Measurements from ENCODE around the gene LPIN3.

DNA sequence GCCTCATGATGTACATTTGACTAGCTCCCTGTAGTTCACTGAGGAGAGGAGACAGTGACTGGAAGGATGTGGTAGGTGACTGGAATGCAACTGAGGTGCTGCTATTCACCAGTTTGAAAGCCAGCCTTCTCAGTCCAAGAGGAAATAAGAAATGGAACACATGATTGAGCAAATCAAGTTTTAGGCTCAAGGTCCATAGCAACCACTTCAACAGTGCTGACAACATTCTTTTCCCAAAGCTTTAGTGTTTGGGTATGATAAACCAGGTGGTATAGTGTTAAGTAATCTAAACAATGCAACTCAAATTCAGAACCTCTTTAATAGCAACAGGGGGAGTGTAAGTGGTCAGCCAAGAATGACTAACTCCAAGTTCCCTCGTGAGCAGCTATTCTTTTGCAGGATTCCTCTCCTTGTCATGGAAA, 32.3 kb upstream of the LPIN3 start:
- TF ChIP-seq POLR2AphosphoS5 (IDR thresholded peaks at IDR 0.05; ENCODE audit: low read depth, low read length), result no peak
- no peak for TF ChIP-seq EP300 (IDR thresholded peaks at IDR 0.05; ENCODE audit: borderline replicate concordance in 1 of 2, low read depth in 2 of 2, low read length in 2 of 2)
- TF ChIP-seq, protein P1, sequence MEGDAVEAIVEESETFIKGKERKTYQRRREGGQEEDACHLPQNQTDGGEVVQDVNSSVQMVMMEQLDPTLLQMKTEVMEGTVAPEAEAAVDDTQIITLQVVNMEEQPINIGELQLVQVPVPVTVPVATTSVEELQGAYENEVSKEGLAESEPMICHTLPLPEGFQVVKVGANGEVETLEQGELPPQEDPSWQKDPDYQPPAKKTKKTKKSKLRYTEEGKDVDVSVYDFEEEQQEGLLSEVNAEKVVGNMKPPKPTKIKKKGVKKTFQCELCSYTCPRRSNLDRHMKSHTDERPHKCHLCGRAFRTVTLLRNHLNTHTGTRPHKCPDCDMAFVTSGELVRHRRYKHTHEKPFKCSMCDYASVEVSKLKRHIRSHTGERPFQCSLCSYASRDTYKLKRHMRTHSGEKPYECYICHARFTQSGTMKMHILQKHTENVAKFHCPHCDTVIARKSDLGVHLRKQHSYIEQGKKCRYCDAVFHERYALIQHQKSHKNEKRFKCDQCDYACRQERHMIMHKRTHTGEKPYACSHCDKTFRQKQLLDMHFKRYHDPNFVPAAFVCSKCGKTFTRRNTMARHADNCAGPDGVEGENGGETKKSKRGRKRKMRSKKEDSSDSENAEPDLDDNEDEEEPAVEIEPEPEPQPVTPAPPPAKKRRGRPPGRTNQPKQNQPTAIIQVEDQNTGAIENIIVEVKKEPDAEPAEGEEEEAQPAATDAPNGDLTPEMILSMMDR (IDR thresholded peaks at IDR 0.05; ENCODE audit: control extremely low read depth in 1 of 3, insufficient read depth in 1 of 3, low read depth in 1 of 3, low read length in 3 of 3), result no peak
- TF ChIP-seq ZNF274 (IDR thresholded peaks at IDR 0.05; ENCODE audit: borderline replicate concordance, extremely low read depth, low read length), result no peak
- TF ChIP-seq YY1 (IDR thresholded peaks at IDR 0.05; ENCODE audit: low read depth, low read length), result no peak
- TF ChIP-seq POLR2A (IDR thresholded peaks at IDR 0.05; ENCODE audit: control extremely low read depth in 1 of 2, low read depth in 2 of 2, low read length in 2 of 2), result no peak
- no peak for TF ChIP-seq PHF8 (conservative IDR thresholded peaks at IDR 0.05; ENCODE audit: low read depth, low read length)
- no peak for TF ChIP-seq SP1 (IDR thresholded peaks at IDR 0.05; ENCODE audit: low read depth, low read length)
- no peak for TF ChIP-seq RFX5 (IDR thresholded peaks at IDR 0.05; ENCODE audit: borderline replicate concordance, low read depth, low read length)
- no peak for TF ChIP-seq EGR1 (IDR thresholded peaks at IDR 0.05; ENCODE audit: borderline replicate concordance, low read depth, low read length)
- no peak for TF ChIP-seq CTBP2 (IDR thresholded peaks at IDR 0.05; ENCODE audit: borderline replicate concordance, insufficient read depth, insufficient read length, low read length)
- TF ChIP-seq, protein P2, sequence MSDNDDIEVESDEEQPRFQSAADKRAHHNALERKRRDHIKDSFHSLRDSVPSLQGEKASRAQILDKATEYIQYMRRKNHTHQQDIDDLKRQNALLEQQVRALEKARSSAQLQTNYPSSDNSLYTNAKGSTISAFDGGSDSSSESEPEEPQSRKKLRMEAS (IDR thresholded peaks at IDR 0.05), result no peak
- TF ChIP-seq TBP (IDR thresholded peaks at IDR 0.05; ENCODE audit: low read depth, low read length), result no peak
- TF ChIP-seq KDM5A (IDR thresholded peaks at IDR 0.05; ENCODE audit: low read length), result no peak

Data from H1 (cell line).